NCI-H1105 (cell line): Measurements from ENCODE around the gene RASL10A.

Experiments
- DNase-seq: peaks from one replicate; lab custom pipeline; 2025; lab: John Stamatoyannopoulos, UW

RASL10A gene

GRCh38 chr22:29319072-29319471 is 3.6 kb upstream of the RASL10A start:
- no peak for DNase-seq

DNA sequence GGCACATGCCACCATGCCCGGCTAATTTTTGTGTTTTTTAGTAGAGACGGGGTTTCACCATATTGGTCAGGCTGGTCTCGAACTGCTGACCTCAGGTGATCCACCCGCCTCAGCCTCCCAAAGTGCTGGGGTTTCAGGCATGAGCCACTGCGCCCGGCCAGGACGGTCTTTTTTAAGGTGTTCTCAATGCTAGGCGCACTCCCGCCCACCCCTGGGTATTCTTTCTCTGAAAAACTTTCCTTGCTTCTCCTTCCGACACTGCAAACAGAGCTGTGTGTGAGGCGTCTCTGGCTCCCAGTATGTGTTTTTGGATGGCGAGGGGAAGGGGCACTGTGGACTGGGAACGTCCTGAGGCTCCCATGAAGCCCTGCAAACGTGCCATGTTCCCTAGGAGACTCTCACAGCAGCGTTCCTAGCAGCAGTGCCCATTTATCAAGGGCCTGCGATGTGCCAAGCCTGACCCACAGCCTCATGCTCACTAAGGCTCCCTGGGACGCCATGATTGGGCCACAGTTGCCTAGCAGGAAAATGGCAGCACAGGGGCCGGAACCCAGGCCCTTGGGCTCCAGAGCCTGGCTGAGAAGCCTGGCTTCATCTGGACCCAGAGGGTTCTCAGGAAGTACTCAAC is 2.4 kb upstream of the RASL10A start:
- no peak for DNase-seq

DNA sequence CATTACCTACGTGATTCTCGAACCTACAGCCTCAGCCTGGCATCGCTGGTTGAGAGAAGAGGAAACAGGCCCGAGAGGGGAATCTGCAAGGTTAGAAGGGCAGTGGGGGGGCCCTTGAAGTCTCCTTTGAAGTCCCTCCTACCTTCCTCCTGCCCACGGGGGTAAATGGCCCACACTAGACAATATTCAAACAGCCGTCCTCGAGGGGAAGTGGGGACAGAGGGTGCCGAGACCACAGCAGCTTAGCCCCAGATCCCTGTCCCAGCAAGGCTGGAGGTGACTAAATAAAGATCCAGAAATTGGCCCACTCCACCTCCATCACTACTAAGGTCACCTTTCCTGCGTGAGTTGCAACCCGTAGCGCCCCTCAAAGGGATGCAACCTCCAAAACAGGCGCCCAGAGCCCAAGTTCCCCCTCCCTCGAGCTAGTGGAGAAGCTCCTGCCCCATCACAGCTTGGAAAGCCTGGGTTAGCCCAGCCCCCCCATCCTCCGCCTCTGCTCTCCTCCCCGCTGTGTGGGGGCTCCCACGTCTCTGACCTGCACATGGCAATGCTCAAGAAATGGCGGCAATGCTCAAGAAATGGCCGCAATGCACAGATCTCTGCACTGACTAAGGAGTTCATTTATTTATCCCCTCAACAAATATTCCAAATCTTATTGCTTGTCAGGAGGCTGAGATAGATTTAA is 788 bp upstream of the RASL10A start:
- DNase-seq: no peak

DNA sequence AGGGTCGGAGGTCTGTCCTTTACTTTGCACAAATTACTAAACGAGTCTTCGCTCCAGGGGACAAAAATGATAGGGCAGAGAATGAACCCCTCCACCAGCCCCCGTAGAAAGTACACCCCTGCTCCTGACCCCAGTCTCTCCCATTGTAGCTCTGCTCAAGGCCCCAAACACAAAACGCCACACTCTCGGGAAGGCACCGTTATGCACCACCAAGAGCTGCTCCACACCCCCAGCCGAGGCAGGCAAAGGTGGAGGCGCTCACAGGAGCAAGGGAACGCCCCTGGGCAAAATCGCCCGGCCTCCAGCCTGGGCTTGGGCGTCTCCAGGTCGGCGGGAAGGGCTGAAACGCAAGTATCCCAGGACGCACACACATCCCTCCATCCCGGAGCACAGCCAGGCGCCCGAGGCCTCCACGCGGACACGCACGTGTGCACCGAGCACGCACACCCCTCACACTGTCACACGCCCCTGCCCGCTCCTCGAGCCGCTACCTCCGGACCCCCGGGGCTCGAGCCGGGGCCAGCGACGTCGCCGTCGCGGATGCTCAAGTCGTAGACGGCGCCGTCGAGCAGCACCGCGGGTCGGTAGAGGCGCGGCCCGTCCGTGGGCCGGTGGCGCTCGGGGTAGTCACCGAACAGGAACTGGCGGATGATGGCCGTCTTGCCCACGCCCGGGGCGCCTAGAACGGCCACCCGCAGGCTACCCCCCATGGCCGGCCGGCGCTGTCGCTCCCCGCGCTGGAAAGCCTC is 786 bp downstream of the RASL10A start:
- no peak for DNase-seq

GRCh38 chr22:29313576-29314466 is 1.7 kb downstream of the RASL10A start:
- DNase-seq: peak; percentile 12

- no peak for DNase-seq
These were observed 2.3 kb downstream of the RASL10A start for GRCh38 chr22:29313126-29313575.

DNA sequence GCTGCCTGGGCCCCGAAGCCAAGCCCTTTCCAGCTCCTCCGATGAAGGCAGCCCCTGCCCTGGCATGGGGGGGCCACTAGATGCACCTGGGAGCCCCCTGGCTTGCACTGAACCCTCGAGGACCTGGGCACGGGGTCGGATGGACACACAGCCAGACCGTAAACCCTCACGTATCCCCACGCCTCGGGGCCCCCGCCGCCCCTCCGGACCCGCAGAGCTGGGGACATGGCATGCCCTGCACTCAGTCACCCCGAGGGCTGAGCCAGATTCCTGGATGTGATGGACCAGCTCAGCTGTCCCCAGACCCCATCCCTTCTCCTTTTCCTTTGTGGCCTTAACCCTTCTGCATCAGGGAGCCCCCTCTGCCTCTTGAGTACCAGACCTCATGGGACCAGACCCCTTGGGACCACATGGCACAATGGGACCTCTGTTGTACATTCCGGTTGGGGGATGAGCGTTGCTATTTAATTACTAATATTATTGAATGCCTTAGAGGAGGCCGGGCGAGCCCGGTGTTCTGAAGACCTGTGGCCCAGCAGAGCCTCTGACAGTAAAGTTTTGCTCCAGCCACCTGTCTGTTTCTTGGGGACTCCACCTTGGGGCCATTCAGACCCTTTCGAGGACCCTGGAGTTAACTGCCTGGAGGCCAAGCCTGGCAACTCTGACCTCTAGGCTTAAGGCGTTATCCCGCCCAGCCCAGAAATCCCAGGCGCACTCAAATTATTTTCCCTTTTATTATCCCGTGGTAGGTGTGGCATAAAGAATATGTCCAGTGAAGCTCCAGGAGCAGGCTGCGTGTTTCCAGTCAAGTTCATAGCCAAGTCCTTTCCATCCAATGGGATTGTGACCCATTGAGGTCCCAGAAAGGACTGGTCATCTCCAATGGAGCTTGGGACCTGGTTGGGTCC is 3.0 kb downstream of the RASL10A start:
- no peak for DNase-seq

DNA sequence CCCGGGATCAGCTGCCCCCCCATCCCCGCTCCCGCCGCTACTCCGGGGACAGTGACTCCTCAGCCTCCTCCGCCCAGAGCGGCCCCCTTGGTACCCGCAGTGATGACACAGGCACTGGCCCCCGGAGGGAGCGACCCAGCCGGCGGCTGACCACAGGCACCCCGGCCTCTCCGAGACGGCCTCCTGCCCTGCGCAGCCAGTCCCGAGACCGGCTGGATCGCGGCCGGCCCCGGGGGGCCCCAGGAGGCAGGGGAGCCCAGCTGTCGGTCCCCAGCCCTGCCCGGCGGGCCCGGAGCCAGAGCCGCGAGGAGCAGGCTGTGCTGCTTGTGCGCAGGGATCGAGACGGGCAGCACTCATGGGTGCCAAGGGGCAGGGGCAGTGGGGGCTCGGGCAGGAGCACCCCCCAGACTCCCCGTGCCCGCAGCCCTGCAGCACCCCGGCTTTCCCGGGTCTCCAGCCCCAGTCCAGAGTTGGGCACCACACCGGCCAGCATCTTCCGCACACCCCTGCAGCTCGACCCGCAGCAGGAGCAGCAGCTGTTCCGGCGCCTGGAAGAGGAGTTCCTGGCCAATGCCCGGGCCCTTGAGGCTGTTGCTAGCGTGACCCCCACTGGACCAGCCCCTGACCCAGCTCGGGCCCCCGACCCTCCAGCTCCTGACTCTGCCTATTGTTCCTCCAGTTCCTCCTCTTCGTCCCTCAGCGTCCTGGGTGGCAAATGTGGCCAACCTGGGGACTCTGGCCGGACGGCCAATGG is 3.9 kb downstream of the RASL10A start:
- DNase-seq: no peak

DNA sequence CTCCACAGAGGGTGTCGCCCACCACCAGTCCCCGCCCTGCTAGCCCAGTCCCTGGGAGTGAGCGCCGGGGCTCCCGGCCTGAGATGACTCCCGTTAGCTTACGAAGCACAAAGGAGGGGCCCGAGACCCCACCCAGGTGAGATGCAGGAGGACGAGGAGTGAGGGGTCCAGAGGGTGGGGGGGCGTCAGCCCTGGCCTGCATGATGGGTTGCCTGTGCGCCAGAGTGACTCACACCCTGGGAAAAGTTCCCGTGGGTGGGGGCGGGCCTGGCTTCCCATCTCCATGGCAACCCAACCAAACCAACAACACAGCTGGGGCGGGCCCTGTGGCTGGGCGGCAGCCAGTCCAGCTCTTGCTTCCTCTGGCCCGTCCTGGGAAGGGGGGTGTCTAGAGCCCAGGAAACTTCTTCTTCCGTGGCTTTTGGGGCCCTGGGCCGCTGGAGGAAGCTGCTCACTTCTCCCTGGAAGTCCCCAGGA is 4.6 kb downstream of the RASL10A start:
- DNase-seq: peak; percentile 51

- no peak for DNase-seq
These were observed 5.2 kb downstream of the RASL10A start for GRCh38 chr22:29310065-29310862.

GRCh38 chr22:29309332-29310064 is 6.0 kb downstream of the RASL10A start:
- no peak for DNase-seq

DNA sequence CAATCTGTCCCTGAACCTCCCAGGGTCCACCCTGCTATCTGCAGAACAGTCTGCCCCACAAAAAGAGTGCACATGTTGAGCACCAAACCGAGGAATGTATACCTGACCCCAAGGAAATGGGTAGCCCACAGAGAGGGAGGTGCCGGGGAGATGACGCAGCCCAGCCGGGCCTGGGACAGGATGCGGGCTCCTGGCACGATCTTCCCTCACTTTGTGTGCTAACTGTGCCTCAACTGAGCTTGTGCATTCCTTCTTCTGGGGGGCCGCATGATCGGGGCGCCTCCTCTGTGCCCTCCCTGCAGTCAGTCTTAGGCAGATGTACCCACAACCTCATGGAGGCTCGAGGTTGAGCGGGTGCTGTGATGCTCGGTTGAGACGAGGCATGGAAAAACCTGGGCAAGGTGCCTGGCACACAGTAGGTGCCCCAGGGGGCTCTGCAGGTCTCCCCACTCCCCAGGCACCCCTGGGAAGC is 6.7 kb downstream of the RASL10A start:
- no peak for DNase-seq

- no peak for DNase-seq
These were observed 7.2 kb downstream of the RASL10A start for GRCh38 chr22:29308148-29308790.

DNA sequence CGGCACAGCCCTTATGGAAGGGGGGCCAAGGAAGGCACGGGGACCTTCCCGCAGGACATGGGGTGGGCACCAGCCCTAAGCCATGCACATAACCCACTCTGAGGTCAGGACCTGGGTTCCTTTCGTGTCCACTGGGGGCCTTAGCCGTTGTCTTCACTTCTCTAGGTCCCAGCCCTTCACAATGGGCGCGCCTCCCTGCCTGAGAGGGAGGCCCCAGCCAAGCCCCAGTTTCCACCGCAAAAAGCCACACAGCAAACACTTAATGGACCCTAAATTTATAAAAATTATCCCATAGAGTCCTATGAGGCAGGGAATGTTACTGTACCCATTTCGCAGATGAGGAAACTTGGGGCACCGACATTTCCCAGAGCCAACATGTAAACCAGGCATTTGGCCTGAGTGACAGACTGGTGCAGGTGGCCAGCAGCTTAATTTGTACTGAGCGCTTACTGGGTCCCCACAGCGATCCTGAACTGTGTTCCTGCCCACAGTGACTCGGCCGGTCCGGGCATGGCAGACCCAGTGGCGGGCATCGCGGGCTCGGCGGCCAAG is 7.8 kb downstream of the RASL10A start:
- DNase-seq: no peak

DNA sequence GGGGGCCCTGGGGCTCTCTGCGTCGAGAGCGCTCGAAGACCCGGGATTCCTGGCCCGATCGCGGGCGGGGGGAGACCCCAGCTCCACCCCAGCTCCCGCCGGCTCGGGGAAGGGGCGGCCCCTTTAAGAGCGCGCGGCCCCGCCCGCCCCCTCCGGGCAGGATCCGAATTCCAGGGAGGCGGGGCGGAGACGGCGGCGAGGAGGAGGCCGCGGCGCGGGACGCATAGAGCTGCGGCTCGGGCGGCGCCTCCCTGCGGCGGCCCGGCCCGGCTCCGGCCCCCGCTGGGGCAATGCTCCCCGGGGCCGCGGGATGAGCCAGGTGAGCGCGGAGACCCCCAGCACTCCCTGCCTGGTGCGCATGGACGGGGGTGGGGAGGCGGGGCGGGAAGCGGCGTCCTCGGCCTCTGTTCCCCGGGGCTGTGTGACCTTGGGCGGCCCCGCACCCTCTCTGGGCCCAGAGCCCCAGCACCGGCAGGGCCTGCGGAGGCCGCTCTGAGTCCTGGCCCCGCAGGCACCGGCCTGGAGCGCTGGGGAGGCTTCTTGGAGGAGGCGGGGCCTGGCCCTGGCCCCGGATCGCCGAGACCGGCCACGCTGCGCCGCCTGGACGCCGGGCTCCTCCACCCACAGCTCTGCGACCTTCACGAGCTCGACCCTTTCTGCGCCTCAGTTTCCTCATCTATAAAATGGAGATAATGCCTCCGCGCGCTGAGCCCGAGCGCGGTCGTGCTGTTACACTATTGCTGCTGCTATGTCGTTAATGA is 8.5 kb downstream of the RASL10A start:
- DNase-seq: peak; percentile 64

DNA sequence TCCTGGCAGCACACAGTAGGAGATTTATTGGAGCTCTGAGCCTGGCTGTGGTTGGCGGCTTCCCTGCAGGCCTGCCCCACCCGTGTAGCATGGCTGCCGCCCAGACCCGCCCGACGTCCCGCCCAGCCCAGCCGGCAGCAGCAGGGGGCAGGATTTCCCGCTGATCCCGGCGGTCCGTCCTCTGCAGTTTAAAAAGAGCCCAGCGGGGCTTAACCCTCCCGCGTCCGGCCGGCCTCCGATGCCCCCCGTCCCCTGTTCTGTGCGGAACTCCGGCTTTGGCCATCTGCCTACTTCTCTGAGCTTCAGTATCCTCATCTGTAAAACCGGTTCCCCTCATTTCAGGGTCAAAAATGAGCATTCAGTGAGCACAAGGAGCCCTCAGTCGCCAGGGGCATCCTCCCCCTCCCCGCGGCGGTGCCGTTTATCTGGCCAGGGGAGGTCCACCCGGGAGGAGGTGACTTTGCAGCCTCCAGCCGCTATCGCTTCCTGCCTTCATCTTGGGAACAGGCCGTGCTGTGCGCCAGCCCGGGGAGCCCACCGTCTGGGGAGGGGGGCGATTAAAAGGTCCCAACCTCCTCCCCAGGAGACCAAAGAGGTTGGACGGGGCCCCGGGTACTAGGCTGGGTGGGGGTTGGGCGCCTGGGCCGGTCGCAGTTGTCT is 9.2 kb downstream of the RASL10A start, which contains the start of gene GAS2L1:
Gene GAS2L1 (plus strand): TSS at position 476 of the 660 bp plus-strand sequence. CDS start 1,456 bp downstream, outside the sequence.
- peak; percentile 32 for DNase-seq
